ENCODE data around the gene SMTN.
"Not testable (repeated sequence)": the region's sequence is repeated elsewhere in the genome, so short reads cannot be mapped to it uniquely, and the experiment has no call there.

The SMTN gene

GRCh38 chr22:31106001-31106571 lies 25.0 kb downstream of the SMTN start:
- no peak for DNase-seq

DNA sequence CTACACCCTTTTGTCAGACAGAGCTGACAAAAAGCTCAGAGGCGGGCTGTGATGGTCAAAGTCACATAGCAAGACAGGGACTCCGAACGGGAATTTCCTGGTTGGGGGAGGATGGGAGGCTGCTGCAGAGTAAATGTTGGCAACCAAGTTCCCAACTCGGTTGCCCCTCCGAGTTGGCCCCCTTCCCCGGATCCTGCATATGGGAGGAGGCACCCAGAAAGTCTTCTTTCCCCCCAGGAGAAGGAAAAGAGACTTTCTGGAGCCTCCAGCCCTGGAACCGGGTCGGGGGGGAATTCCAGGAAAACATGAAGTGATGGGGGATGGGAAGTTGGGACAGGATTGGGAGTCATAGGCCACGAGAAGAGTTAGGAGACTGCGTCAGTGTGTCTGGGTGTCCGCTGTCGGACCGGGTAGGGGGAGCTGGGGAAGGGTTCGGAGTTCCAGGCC lies 25.6 kb downstream of the SMTN start:
- DNase-seq: no peak

GRCh38 chr22:31107178-31107893 lies 26.2 kb downstream of the SMTN start, which contains the start of gene SELENOM:
TSS of gene SELENOM (minus strand) at chr22:31107568. CDS start at chr22:31107505, 63 bp downstream.
- peak; percentile 76 for DNase-seq

- DNase-seq: no peak
Observed at GRCh38 chr22:31107894-31108218, 26.7 kb downstream of the SMTN start.

DNA sequence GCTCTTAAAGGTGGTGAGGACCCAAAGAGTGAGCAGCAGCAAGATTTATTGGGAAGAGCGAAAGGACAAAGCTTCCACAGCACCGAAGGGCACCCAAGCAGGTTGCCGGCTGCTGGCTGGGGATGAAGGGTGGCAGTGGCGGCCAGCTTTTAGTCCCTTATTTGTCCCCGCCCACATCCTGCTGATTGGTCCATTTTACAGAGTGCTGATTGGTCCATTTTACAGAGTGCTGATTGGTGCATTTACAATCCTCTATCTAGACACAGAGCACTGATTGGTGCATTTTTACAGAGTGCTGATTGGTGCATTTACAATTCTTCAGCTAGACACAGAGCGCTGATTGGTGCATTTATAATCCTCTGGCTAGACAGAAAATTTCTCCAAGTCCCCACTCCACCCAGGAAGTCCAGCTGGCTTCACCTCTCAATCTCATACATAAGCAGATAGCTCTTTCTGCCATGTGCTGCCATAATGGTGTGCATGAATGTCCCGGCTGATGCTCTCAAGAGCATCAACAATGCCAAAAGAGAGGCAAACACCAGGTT lies 31.5 kb downstream of the SMTN start:
- DNase-seq: not testable (repeated sequence)

DNA sequence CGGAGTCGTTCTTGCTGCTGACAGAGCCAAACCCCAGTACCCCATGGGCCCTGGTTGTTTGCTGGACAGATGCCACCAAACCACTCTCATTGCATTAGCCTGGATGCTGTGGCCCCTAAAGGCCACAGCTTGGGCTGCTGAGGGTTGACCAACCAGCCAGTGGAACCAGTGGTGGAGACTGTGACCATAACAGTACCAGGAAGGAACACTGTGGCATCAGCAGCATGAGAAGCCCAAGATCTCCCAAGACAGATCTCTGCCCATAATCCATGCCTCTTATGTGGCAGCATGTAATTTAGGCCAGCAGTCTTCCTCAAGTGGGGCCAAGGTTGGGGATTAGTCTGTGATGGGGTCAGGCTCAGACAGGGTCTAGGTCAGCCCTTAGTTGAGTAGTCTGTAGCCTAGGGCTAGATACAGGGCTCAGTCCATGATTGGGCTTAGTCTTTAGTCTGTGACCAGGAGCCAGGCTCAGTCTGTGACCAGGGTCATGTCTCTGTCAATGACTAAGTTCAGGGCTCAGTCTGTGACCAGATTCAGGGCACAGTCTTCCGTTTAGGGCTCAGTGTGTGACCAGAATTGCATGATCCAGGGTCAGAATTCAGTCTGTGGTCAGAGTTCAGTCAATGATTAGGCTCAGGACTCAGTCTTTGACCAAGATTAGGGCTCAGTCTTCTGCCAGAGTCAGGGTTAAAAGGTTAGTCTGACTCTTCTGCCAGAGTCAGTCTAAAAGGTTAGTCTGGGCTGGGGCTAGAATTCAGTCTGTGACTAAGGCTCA lies 37.1 kb downstream of the SMTN start:
- DNase-seq: no peak

DNA sequence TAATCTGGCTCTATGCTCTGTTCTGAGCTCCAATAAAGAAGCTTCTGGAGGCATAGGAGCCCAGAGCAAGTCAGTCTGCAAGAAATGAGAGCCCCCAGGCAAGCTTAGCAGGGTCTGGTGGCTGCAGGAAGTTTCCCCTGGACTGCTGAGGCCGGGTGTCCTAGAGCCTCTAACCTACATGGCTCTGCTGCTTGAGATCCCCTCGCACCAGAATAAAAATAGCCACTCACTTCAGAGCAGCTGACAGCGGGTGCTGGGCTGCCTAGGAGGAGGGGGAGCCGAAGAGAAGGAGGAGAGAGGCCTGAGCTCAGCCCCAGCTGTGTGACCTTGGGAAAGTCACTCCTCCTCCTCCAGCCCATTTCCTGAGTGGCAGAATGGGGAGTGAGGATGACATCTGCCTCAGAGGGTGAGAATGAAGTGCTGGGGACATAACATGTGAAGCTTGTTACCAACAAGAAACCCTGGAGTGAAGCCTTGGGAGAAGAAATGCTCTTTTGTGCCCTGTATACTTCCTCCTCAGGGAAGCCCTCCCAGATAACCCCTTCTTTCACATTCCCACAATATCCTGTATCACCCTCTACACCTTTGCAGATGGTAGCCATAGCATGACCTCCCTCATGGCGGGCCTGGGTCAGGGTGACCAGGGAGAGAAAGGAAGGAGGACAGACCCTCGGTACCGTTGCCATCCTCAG lies 38.1 kb downstream of the SMTN start:
- DNase-seq: no peak

GRCh38 chr22:31120230-31120629 lies 39.1 kb downstream of the SMTN start:
- no peak for DNase-seq

- no peak for DNase-seq
Observed at GRCh38 chr22:31120642-31121041, 39.5 kb downstream of the SMTN start.

- no peak for DNase-seq
Observed at GRCh38 chr22:31121403-31121802, 40.3 kb downstream of the SMTN start.

- DNase-seq: no peak
Observed at GRCh38 chr22:31122196-31122531, 41.0 kb downstream of the SMTN start.

- DNase-seq: no peak
Observed at GRCh38 chr22:31122532-31123291, 41.6 kb downstream of the SMTN start, which contains the start of gene INPP5J. TSS of gene INPP5J (plus strand) at chr22:31122966. CDS start at chr22:31123015, 49 bp downstream.

- no peak for DNase-seq
Observed at GRCh38 chr22:31123292-31123602, 42.1 kb downstream of the SMTN start.

GRCh38 chr22:31124290-31124689 lies 43.2 kb downstream of the SMTN start:
- DNase-seq: no peak

DNA sequence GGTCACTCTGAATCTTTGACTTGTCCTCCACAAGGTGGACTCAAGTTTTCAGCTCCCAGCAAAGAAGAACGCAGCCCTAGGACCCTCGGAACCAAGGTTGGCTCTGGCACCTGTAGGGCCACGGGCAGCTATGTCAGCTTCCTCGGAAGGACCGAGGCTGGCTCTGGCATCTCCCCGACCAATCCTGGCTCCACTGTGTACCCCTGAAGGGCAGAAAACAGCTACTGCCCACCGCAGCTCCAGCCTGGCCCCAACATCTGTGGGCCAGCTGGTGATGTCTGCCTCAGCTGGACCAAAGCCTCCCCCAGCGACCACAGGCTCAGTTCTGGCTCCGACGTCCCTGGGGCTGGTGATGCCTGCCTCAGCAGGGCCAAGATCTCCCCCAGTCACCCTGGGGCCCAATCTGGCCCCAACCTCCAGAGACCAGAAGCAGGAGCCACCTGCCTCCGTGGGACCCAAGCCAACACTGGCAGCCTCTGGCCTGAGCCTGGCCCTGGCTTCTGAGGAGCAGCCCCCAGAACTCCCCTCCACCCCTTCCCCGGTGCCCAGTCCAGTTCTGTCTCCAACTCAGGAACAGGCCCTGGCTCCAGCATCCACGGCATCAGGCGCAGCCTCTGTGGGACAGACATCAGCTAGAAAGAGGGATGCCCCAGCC lies 43.8 kb downstream of the SMTN start:
- DNase-seq: no peak

DNA sequence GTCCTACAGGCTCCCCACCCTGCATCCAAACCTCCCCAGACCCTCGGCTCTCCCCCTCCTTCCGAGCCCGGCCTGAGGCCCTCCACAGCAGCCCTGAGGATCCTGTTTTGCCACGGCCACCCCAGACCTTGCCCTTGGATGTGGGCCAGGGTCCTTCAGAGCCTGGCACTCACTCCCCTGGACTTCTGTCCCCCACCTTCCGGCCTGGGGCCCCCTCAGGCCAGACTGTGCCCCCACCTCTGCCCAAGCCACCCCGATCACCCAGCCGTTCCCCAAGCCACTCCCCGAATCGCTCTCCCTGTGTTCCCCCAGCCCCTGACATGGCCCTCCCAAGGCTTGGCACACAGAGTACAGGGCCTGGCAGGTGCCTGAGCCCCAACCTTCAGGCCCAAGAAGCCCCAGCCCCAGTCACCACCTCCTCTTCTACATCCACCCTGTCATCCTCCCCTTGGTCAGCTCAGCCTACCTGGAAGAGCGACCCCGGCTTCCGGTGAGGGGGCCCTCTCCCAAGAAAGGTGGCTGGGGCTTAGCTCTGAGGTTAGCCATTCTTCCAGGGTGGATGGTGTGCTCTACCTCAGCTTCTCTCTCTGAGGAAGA lies 44.5 kb downstream of the SMTN start:
- DNase-seq: no peak

- DNase-seq: no peak
Observed at GRCh38 chr22:31126128-31126868, 45.2 kb downstream of the SMTN start.

DNA sequence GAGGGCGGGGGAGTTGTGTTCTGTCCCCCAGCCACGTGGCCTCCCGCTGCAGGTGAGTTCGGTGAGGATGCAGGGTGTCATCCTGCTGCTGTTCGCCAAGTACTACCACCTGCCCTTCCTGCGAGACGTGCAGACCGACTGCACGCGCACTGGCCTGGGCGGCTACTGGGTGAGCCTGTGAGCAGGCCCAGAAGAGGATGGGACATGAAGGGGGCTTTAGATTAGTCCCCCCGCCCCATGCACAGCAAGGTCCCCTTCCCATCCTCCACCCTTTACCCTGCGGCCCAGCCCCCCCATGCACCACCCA lies 45.7 kb downstream of the SMTN start:
- no peak for DNase-seq

GRCh38 chr22:31127181-31127772 lies 46.2 kb downstream of the SMTN start:
- no peak for DNase-seq

GRCh38 chr22:31128156-31128555 lies 47.0 kb downstream of the SMTN start:
- DNase-seq: no peak

DNA sequence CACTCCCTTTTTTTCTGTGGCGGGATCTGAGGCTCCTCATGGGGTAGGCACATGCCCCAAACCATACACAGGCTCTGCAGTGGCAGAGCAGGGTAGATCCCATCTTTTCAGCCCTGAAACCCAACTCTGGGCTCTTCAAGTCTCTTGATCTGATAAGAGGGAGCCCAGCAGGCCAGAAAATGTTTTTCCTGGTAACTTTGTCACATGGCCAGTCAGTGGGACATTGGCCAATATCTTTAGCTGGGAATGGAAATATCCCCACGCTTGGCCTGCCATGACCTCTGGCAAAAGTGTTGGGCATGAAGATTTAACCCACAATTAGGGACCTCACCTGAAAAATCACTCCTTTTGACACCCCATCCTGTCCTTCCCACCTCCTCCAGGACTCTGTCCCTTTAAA lies 49.8 kb downstream of the SMTN start:
- no peak for DNase-seq

Measured in activated CD4-positive, alpha-beta T cell treated with anti-CD3 and anti-CD28 coated beads for 1 hour (primary cell).